IMR-90 (cell line): Measurements from ENCODE around the gene CDH23. TPM values are rescaled to one million over a fixed set of nuclear protein-coding genes. Genes with fewer than 3 reads are reported as not detected.

Experiments used
- ATAC-seq: fragments of 200-7000 bp; cut with Tn5 transposase; 2 replicates; pipeline ENCODE4 v1.9.1; 2020; ENCODE audit warnings: low read depth, mild to moderate bottlenecking, moderate library complexity
- BruUV-seq: library from RNA; stranded (reverse); fragments of 400-500 nt; replicated peaks from 2 replicates; lab custom pipeline; 2021; lab: Mats Ljungman, UMichigan
- CTCF ChIA-PET: fragments of 300-600 bp; formaldehyde crosslinking; extraction: SDS; loops from one replicate; lab custom pipeline; 2021; ENCODE audit warnings: antibody characterized with exemption; lab: Yijun Ruan, JAX
- POLR2A ChIA-PET: fragments of 300-600 bp; sonication (Branson Sonifier 250); formaldehyde crosslinking; loops from one replicate; lab custom pipeline; 2022; ENCODE audit warnings: antibody characterized with exemption; ENCODE audit not compliant: unreplicated experiment; lab: Charles Lee
- DNase-seq: peaks from one replicate; pipeline ENCODE4 v3.0.0; 2013
- H2AFZ ChIP-seq: replicated peaks from 2 replicates; pipeline ENCODE3; 2013; ENCODE audit warnings: low read length, mild to moderate bottlenecking; ENCODE audit not compliant: poor library complexity
- H2AK5ac ChIP-seq: 2 replicates; pipeline ENCODE4 v1.6.1; 2013; ENCODE audit warnings: low read depth, low read length, inconsistent platforms
- H2AK9ac ChIP-seq: replicated peaks from 2 replicates; pipeline ENCODE3; 2013; ENCODE audit warnings: mild to moderate bottlenecking, low read depth, low read length, moderate library complexity; ENCODE audit not compliant: poor library complexity
- H2BK120ac ChIP-seq: 2 replicates; pipeline ENCODE4 v1.6.1; 2013; ENCODE audit warnings: low read depth, low read length, inconsistent platforms
- H2BK15ac ChIP-seq: 3 replicates; pipeline ENCODE4 v1.6.1; 2013; ENCODE audit warnings: low read depth, low read length, inconsistent platforms
- H2BK20ac ChIP-seq: 2 replicates; pipeline ENCODE4 v1.6.1; 2013; ENCODE audit warnings: low read depth, mild to moderate bottlenecking, inconsistent platforms, low read length, moderate library complexity
- H2BK5ac ChIP-seq: 2 replicates; pipeline ENCODE4 v1.6.1; 2013; ENCODE audit warnings: mild to moderate bottlenecking, low read depth, low read length, inconsistent platforms; ENCODE audit not compliant: poor library complexity, severe bottlenecking
- H3K14ac ChIP-seq: replicated peaks from 2 replicates; pipeline ENCODE4 v1.6.1; 2013; ENCODE audit warnings: low read depth, low read length, inconsistent platforms
- H3K18ac ChIP-seq: 2 replicates; pipeline ENCODE4 v1.6.1; 2013; ENCODE audit warnings: low read depth, low read length, control low read depth
- H3K23ac ChIP-seq: 2 replicates; pipeline ENCODE4 v1.6.1; 2013; ENCODE audit warnings: low read depth, low read length, inconsistent platforms
- H3K27ac ChIP-seq: 2 replicates; pipeline ENCODE4 v1.5.1; 2013; ENCODE audit warnings: mild to moderate bottlenecking, control low read depth, low read length; ENCODE audit not compliant: insufficient read depth
- H3K27me3 ChIP-seq: 2 replicates; pipeline ENCODE4 v1.6.1; 2013; ENCODE audit warnings: low read length; ENCODE audit not compliant: control insufficient read depth, insufficient read depth
- H3K36me3 ChIP-seq: 2 replicates; pipeline ENCODE4 v1.6.1; 2013; ENCODE audit warnings: low read length, mixed read lengths; ENCODE audit not compliant: control insufficient read depth, insufficient read depth
- H3K4ac ChIP-seq: 2 replicates; pipeline ENCODE4 v1.6.1; 2013; ENCODE audit warnings: low read depth, low read length, inconsistent platforms
- H3K4me1 ChIP-seq: 2 replicates; pipeline ENCODE4 v1.6.1; 2013; ENCODE audit warnings: low read length, mixed read lengths; ENCODE audit not compliant: control insufficient read depth, insufficient read depth
- H3K4me2 ChIP-seq: 2 replicates; pipeline ENCODE4 v1.6.1; 2013; ENCODE audit warnings: low read depth, mild to moderate bottlenecking, control low read depth, low read length, moderate library complexity
- H3K4me3 ChIP-seq: 2 replicates; pipeline ENCODE4 v1.5.1; 2013; ENCODE audit warnings: low read depth, mild to moderate bottlenecking, control low read depth, low read length, moderate library complexity; ENCODE audit not compliant: insufficient read depth
- H3K56ac ChIP-seq: 2 replicates; pipeline ENCODE4 v1.6.1; 2013; ENCODE audit warnings: low read length, inconsistent platforms; ENCODE audit not compliant: insufficient read depth; ENCODE audit errors: extremely low read depth
- H3K79me1 ChIP-seq, 2 experiments: 2 replicates each; pipeline ENCODE4 v1.6.1; 2013; ENCODE audit warnings: low read length in 2 of 2, inconsistent platforms in 1 of 2, low read depth in 1 of 2
- H3K9ac ChIP-seq: 2 replicates; pipeline ENCODE4 v1.6.1; 2013; ENCODE audit warnings: low read depth, low read length, control low read depth
- H3K9me1 ChIP-seq: 2 replicates; pipeline ENCODE4 v1.6.1; 2013; ENCODE audit warnings: low read length, inconsistent platforms; ENCODE audit not compliant: insufficient read depth
- H3K9me3 ChIP-seq: 2 replicates; pipeline ENCODE4 v1.6.1; 2013; ENCODE audit warnings: low read length; ENCODE audit not compliant: control insufficient read depth, insufficient read depth
- H4K20me1 ChIP-seq: 2 replicates; pipeline ENCODE4 v1.6.1; 2013; ENCODE audit warnings: low read length, inconsistent platforms; ENCODE audit not compliant: insufficient read depth
- H4K5ac ChIP-seq: 2 replicates; pipeline ENCODE4 v1.6.1; 2013; ENCODE audit warnings: mild to moderate bottlenecking, low read depth, low read length, control low read depth
- H4K8ac ChIP-seq, 2 experiments: 2 replicates each; pipeline ENCODE4 v1.6.1; 2013; ENCODE audit warnings: low read depth in 2 of 2, low read length in 2 of 2, control low read depth in 1 of 2, inconsistent platforms in 1 of 2
- H4K91ac ChIP-seq: 2 replicates; pipeline ENCODE4 v1.6.1; 2013; ENCODE audit warnings: low read depth, low read length, inconsistent platforms; ENCODE audit not compliant: insufficient read depth
- MXI1 ChIP-seq: IDR thresholded peaks from 2 replicates; pipeline ENCODE4 v1.6.1; 2012; ENCODE audit warnings: low read depth, mild to moderate bottlenecking, low read length, moderate library complexity, borderline replicate concordance
- RAD21 ChIP-seq: IDR thresholded peaks from 2 replicates; pipeline ENCODE4 v1.6.1; 2012; ENCODE audit warnings: low read length, improper control_type of control experiment
- WGBS, 2 experiments: methylation state at CpG; one replicate each; pipeline versions ENCODE4 v1.1.5 to v1.1.7; 2013; ENCODE audit warnings: missing lambda C conversion rate in 2 of 2; ENCODE audit not compliant: insufficient read length in 1 of 2; ENCODE audit errors: extremely low coverage in 2 of 2; 5-methylcytosine and 5-hydroxymethylcytosine counted together
- dilution Hi-C: fragments of 300-500 bp; cut with HindIII; formaldehyde crosslinking; loops from one replicate; pipeline ENCODE4 v1.14.3; 2018; ENCODE audit warnings: low sequenced_read_pairs; ENCODE audit not compliant: unreplicated experiment
- in situ Hi-C: fragments of 300-500 bp; cut with MboI; formaldehyde crosslinking; loops from 3 replicates; pipeline ENCODE4 v1.14.3; 2019; ENCODE audit warnings: low sequenced_read_pairs, inconsistent platforms, mixed read lengths
- intact Hi-C: fragments of 100-400 bp; cut with micrococcal nuclease; formaldehyde crosslinking; loops from 2 replicates; pipeline ENCODE4 v1.10.0; 2022
- polyA plus RNA-seq, 3 experiments: library from polyadenylated mRNA; depleted of rRNA; stranded (reverse); fragments of >200 nt; gene quantifications; 2 replicates each; pipeline ENCODE4 v1.2.3, GENCODE V29; 2012; ENCODE audit warnings: low replicate concordance in 1 of 3
- total RNA-seq: library from RNA; depleted of rRNA; stranded (reverse); fragments of >200 nt; gene quantifications from 2 replicates; pipeline ENCODE4 v1.2.3, GENCODE V29; 2012

Gene CDH23
- total and polyA plus RNA-seq, 2 of the 4 experiments (the other 2 are of a cell fraction) = under 0.01 to 0.03 TPM

- Histone ChIP-seq H2BK120ac (no peak overlapping the region), H2AK5ac (no peak overlapping the region), H2BK5ac (no peak overlapping the region), H2BK20ac (no peak overlapping the region), H3K9ac (no peak overlapping the region), H4K5ac (no peak overlapping the region), H3K36me3 (no peaks in the 10 kb centered on the region), H2BK15ac (no peak overlapping the region), H3K4me2 (no peak overlapping the region), H4K20me1 (no peaks in the 10 kb centered on the region; the same call in 1 of the 2 replicates), H4K8ac (no peak overlapping the region), H3K14ac (no peak overlapping the region), H3K9me3 (no peaks in the 10 kb centered on the region), H3K27me3 (peaks cover 38% of the 10 kb centered on the region), H3K56ac (no peak overlapping the region), H3K27ac (no peak overlapping the region), H2AFZ (no peak overlapping the region), H4K91ac (no peak overlapping the region), H3K4me3 (no peak overlapping the region), H3K4me1 (no peaks in the 10 kb centered on the region), H2AK9ac (no peak overlapping the region), H3K18ac (no peak overlapping the region), H3K4ac (no peak overlapping the region), H3K9me1 (no peaks in the 10 kb centered on the region), H3K79me1 (no peaks in the 10 kb centered on the region), H3K23ac (no peak overlapping the region)
- dilution Hi-C loops = no loop called here
- POLR2A ChIA-PET = no interaction called here
- WGBS, 2 experiments = no CpG with 5 or more reads among the region's 5 CpGs
- TF ChIP-seq RAD21 (no peak), MXI1 (no peak)
- no TSS peak for BruUV-seq
- ATAC-seq = no peak
- CTCF ChIA-PET = no interaction called here
- in situ Hi-C loops = no loop called here
- intact Hi-C loops = no loop called here
- DNase-seq = no peak
Observed at GRCh38 chr10:71611131-71611530, 214.4 kb downstream of the CDH23 start.
